NCI-H128 (cell line): ENCODE measurements around the gene MAP4K4.

Source experiments
- DNase-seq: peaks from one replicate; lab custom pipeline; 2025; ENCODE audit not compliant: unreplicated experiment; lab: John Stamatoyannopoulos, UW

The MAP4K4 gene

GRCh38 chr2:101697124-101698013 lies at the start of gene MAP4K4:
Gene MAP4K4, plus strand, starts transcription at chr2:101697707. Its CDS starts 374 bp downstream, at chr2:101698081.
- peak; percentile 50 for DNase-seq

- no peak for DNase-seq
These were observed 44.0 kb upstream of the MAP4K4 start for GRCh38 chr2:101653469-101653868.

DNA sequence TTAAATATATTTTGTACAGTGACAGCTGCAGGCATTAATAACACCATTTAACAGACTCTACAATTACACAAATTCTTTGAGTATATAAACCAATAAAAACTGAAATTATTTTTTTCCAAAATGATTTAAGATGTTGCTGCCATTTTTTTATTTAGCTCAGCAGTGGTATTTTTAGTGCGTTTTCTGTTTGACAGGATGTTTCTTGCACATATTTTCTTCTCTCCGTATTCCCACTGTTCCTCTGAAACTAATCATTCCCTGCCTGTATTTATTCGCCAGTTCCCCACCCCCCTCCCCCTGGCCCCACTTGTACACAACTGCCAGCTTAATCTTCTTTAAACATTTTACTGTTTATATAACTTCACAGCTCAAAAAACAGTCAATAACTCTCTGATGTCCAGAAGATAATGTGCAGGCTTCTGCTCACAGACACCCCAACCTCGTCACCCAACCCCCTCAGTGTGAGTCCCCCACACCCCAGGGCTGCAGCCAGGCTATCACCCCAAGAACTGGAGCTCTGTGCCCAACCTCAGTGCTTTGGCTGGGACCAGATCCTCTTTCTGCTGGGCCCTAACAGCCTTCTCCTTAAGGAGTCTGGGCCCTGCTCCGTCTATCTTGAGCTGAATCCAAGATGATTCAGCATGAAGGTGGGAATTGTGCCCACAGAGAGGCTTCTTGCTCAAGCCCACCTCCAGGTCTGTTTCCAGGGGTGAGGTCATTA lies 41.6 kb upstream of the MAP4K4 start:
- no peak for DNase-seq

- no peak for DNase-seq
These were observed 39.7 kb upstream of the MAP4K4 start for GRCh38 chr2:101657787-101658186.

GRCh38 chr2:101658387-101658786 lies 39.1 kb upstream of the MAP4K4 start:
- DNase-seq, result no peak

DNA sequence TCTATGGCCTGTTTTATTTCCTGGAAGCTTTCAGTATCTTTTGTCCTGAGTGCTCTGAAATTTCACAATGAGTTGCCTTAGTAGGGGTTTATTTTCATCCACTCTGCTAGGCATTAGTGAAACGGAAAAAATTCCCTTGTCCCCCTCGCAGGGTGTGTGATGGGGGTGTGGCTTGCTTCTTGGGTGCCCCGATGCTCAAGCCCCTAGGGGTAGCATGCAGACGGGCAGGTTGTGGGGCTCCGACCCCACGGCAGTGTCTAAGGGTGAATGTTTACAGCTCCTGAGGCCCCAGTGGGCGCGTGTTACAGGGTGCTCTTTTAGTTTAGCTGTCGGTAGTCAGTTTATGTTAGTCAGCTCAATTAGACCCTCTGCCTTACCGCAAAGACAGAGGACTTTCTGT lies 32.2 kb upstream of the MAP4K4 start:
- DNase-seq, result no peak

DNA sequence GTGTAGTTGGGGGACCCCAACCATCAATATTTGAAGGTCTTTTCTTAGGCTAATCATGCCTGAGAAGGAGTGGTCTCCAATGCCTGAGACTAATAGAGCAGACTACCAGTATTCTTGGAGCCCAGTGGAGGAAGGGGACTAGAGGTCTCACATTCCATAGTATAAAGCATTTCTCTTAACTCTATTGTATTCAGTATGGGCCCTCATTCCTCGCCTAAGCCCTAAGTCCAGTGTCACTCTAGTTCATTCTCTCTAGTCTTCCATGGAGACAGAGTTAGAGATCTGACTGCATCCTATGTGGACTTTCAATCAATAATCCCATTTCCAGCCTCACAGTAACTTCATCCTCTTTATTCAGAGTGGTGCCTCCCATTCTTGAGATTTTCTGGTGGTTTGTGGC lies 29.7 kb upstream of the MAP4K4 start:
- no peak for DNase-seq

DNA sequence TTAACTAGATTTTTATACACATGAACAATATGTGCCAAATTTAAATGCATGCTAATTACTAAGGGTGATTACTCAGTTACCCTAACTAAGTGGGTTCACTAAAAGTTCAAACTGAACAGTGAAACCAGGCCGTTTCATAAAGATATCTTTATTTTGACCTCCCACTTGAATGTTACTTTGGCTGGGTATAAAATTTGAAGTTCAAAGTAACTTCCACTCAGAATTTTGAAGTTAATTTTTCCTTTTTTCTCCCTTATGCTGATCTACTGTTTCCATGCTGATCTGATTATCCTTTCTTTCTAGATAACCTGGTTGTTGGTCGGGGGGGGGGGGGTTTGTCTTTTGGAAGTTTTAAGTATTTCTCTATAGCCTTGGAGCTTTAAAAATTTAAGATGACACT lies 25.5 kb upstream of the MAP4K4 start:
- DNase-seq, result no peak

GRCh38 chr2:101673920-101674319 lies 23.6 kb upstream of the MAP4K4 start:
- DNase-seq, result no peak

GRCh38 chr2:101675512-101675911 lies 22.0 kb upstream of the MAP4K4 start:
- no peak for DNase-seq

DNA sequence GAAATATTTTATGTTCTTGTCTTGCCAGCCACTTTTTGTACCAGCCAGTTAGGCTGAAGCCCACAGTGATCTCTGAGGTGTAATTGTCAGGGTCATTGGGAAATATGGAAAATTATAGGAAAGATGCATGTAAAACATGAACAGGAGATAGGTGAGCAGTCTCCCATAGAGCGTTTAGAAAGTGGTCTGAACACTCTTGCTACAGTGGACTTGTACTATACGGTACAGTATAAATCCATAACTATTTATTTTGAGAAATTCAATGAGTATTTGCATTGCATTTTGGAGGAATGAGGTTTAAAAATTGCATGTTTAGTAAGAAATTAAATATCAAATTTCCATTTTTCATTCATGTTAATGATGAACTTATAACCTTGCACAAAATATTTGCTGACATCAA lies 20.8 kb upstream of the MAP4K4 start:
- DNase-seq, result no peak

GRCh38 chr2:101677658-101678057 lies 19.8 kb upstream of the MAP4K4 start:
- DNase-seq, result no peak

GRCh38 chr2:101678379-101678778 lies 19.1 kb upstream of the MAP4K4 start:
- no peak for DNase-seq

DNA sequence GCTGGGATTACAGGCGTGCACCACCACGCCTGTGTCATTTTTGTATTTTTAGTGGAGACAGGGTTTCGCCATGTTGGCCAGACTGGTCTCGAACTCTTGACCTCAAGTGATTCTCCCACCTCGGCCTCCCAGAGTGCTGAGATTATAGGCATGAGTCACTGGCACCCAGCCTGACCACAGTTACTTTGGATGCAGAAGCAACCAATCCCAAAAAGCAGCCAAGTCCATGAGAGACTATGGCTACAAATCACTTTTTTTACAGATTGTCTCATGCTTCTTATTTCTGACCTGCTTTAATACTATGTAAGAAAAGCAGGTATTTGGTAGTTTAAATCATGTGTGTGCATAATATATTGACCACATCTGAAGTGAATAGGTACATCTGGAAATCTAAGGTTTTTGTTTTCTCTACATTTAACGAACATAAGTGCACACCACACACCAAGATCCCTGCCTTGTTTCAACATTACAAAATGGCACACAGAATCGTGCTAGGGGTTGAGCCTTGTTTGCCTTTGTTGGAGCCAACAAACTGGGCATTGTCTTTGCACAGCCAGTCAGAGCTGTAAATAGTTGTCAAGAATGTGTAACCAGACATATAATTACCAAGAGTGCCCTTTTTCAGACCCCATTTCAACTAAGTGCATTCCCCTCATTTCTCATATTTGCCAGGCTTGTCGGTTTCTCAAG lies 18.3 kb upstream of the MAP4K4 start:
- DNase-seq, result no peak

DNA sequence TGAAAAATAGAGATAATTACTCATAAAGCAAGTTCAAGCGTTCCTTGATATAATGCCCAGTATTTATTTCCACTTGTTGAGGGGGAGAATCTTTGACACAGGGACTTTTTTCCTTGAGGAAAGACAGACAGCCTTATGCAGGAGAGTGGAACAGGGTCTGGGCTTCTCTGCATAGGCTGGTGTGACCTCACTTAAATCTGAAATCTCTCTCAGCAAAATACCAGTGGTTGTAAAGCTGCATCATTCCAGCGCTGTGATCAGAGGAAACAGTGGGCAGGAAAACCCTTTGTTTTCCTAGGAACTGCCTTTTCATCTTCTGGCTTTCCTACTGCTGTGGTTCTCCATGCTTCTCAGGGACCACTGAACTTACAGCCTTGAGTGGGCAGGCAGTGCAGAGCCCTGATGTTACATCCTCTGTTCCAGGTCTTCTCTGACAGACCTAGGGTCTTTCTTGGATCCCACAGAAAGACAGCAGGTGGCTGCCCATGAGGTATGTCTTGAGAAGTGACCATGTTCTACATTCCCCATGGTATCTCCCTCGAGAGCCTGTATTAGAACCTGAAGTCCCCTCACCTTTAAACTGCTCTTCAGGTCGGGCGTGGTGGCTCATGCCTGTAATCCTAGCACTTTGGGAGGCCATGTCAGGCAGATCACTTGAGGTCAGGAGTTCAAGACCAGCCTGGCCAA lies 17.6 kb upstream of the MAP4K4 start:
- DNase-seq, result no peak

DNA sequence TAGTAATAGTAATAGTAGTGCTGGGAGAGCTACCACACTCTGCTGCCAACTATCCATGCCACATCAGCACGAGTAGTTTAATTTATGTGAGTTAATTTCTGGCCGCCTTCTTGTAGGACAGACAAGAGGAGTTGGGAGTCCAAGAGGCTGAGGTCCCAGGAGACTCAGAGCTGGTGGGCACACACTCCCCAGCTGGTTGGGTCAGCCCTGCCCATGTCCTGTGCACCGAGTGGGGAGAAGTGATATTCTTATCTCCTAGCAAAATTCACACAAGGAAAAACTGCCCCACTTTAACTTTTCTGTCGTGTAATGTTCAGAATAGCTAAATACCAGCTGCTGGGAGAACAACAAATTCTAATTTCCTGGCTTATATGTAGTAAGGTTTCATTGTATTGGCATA lies 15.2 kb upstream of the MAP4K4 start:
- DNase-seq, result no peak

DNA sequence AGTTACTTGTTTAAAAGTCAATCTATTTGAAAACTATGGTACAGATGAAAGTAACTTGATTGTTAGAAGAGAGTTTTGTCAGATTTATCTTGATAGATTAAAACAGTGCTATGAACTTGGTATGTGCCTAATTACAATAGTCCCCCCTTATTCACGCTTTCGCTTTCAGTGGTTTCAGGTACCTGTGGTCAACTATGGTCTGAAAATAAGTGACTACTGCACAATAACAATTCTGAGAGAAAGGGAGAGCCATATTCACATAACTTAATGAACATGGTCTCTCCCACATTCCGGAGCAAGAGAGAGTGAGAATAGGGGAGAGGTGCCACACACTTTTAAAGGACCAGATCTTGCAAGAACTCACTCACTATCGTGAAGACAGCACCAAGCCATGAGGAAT lies 13.2 kb upstream of the MAP4K4 start:
- no peak for DNase-seq

DNA sequence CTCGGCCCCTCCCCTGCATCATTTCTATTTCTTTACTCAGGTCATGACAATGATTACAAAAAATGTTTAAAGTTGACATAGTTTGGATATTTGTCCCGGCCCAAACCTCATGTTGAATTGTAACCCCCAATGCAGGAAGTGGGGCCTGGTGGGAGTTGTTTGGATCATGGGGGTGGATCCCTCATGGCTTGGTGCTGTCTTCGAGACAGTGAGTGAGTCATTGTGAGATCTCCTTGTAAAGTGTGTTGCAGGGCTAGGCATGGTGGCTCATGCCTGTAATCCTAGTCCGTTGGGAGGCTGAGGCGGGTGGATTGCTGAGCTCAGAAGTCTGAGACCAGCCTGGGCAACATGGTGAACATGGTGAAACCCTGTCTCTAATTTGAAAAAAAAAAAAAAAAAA lies 9.2 kb upstream of the MAP4K4 start:
- DNase-seq, result no peak

DNA sequence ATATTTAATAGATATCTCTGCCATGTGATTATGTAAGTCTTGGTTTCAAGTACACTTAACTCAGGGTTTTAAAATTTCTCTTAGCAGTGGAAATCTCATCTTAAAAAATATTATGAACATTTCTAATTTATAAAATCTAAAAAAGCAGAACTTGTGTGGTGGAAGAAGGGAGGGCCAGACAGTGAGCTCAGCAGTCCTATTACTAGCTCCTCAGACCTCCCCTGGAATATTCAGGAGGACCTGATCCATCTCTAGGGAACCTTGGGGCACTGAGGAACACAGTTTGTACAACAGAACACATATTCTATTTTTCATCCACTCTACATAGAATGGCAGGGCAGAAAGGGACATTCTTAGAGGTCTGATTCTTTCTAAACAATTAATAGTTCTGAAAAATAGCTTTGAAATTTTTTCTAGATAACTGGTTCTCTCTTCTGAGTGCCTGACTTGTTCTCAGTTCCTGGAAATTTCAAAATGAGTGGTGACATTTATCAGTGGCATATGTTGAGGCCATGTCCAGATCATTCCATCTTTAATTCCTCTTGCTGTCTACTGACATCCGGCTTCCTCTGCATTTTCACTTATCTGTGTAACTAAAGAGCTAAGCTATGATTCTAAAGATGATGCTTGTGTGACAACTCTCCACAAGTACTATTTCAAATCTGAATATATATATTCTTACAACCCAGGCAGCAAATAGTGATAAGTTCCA lies 8.2 kb upstream of the MAP4K4 start:
- DNase-seq, result no peak

GRCh38 chr2:101690547-101691152 lies 6.9 kb upstream of the MAP4K4 start:
- no peak for DNase-seq
